Measurements from ENCODE around the gene PTPRT. TPM values are rescaled to one million over a fixed set of nuclear protein-coding genes. Genes with fewer than 3 reads are reported as not detected.
"Not testable (repeated sequence)": the region's sequence is repeated elsewhere in the genome, so short reads cannot be mapped to it uniquely, and the experiment has no call there.

Gene PTPRT
- total RNA-seq, 2 donors from 2014 or later: not detected

- Histone ChIP-seq H3K36me3 (no peaks in the 10 kb centered on the region), H3K4me1 (ENCODE audit: control insufficient read depth in 1 of 2, low read depth in 2 of 2) (no peaks in the 10 kb centered on the region), H3K9me3 (no peaks in the 10 kb centered on the region), H3K4me3 (no peak overlapping the region), H3K27ac (no peak overlapping the region), H3K27me3 (replicated peaks; ENCODE audit: insufficient read depth) (no peaks in the 10 kb centered on the region)
- no peak for DNase-seq (ENCODE audit: low spot score)
- no peak for ATAC-seq (ENCODE audit: insufficient number of reproducible peaks, low FRiP score, low read depth)
- no peak for TF ChIP-seq CTCF (IDR thresholded peaks at IDR 0.05)
Observed at GRCh38 chr20:43167021-43167420, 22.7 kb downstream of the PTPRT start.

DNA sequence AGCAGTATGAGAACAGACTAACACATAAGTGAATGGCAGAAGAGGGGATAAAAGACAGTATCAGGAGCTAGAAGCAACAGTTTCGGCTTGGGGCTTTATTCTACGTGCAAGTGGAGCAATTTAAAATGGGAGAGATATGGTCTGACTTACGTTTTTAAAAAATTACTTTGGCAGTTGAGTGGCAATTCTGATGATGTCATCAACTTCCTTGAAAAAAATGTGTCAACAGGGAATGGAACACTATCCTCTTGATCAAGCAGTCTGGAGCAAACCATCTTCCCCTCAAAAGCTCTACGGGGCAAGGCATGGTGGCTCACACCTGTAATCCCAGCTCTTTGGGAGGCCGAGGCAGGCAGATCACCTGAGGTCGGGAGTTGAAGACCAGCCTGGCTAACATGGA is 24.1 kb downstream of the PTPRT start:
- Histone ChIP-seq H3K4me3 (no peak overlapping the region), H3K27me3 (replicated peaks; ENCODE audit: insufficient read depth) (no peaks in the 10 kb centered on the region), H3K36me3 (no peaks in the 10 kb centered on the region), H3K27ac (no peak overlapping the region), H3K4me1 (ENCODE audit: control insufficient read depth in 1 of 2, low read depth in 2 of 2) (no peaks in the 10 kb centered on the region), H3K9me3 (no peaks in the 10 kb centered on the region)
- DNase-seq (ENCODE audit: low spot score): no peak
- TF ChIP-seq CTCF (IDR thresholded peaks at IDR 0.05): no peak
- ATAC-seq (ENCODE audit: insufficient number of reproducible peaks, low FRiP score, low read depth): no peak

GRCh38 chr20:43164736-43165135 is 25.0 kb downstream of the PTPRT start:
- not testable (repeated sequence) for H3K27ac ChIP-seq; ATAC-seq (ENCODE audit: insufficient number of reproducible peaks, low FRiP score, low read depth); DNase-seq (ENCODE audit: low spot score)

DNA sequence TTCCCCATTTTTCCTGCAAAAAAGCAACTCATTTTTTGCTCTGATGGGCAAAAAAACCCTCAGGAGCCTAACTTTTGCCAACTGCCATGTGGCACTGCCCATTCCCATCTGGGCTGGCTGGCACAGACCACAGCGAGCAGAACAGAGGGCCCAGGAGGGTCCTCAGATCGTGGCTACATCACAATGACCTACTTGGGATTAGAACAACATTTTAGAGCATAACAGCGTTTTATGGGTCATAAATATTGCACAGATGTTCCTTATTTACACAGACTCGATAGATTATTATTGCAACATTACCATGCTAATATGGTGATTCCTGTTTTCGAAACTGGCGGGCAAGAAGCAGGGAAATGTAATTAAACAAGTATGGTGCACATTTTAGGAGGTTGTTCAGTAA is 28.0 kb downstream of the PTPRT start:
- H3K27me3 ChIP-seq (replicated peaks; ENCODE audit: insufficient read depth): no peaks in the 10 kb centered on the region
- H3K4me1 ChIP-seq (ENCODE audit: control insufficient read depth in 1 of 2, low read depth in 2 of 2): no peaks in the 10 kb centered on the region
- no peak for DNase-seq (ENCODE audit: low spot score)
- no peak for ATAC-seq (ENCODE audit: insufficient number of reproducible peaks, low FRiP score, low read depth)
- no peak overlapping the region for H3K4me3 ChIP-seq
- no peaks in the 10 kb centered on the region for H3K36me3 ChIP-seq
- H3K27ac ChIP-seq: no peak overlapping the region
- TF ChIP-seq CTCF (IDR thresholded peaks at IDR 0.05): no peak
- H3K9me3 ChIP-seq: no peaks in the 10 kb centered on the region

More at GRCh38 chr20:43164736-43165135, 25.0 kb downstream of the PTPRT start:
- not testable (repeated sequence) for H3K9me3 ChIP-seq; H3K36me3 ChIP-seq; H3K4me1 ChIP-seq (ENCODE audit: control insufficient read depth in 1 of 2, low read depth in 2 of 2); H3K27me3 ChIP-seq (replicated peaks; ENCODE audit: insufficient read depth); H3K4me3 ChIP-seq

DNA sequence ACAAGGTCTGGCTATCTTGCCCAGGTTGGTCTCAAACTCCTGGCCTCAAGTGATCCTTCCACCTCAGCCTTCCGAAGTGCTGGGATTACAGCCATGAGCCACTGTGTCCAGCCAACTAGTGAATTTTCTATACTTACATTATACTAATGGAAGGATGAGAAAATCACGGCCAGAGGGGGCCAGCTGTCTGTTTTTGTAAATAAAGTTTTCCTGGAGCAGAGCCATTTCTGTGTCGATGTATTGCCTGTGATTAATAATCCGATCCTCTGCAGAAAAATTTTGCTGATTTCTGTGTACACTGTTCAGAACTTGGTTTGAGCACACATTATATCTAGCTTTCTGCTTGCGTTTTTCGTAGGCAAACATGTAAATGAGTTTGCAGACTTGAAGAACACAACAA is 28.8 kb downstream of the PTPRT start:
- Histone ChIP-seq H3K27ac (no peak overlapping the region), H3K27me3 (replicated peaks; ENCODE audit: insufficient read depth) (no peaks in the 10 kb centered on the region), H3K4me1 (ENCODE audit: control insufficient read depth in 1 of 2, low read depth in 2 of 2) (no peaks in the 10 kb centered on the region), H3K36me3 (no peaks in the 10 kb centered on the region), H3K4me3 (no peak overlapping the region), H3K9me3 (no peaks in the 10 kb centered on the region)
- ATAC-seq (ENCODE audit: insufficient number of reproducible peaks, low FRiP score, low read depth) (no peak), DNase-seq (ENCODE audit: low spot score) (no peak)
- no peak for TF ChIP-seq CTCF (IDR thresholded peaks at IDR 0.05)

DNA sequence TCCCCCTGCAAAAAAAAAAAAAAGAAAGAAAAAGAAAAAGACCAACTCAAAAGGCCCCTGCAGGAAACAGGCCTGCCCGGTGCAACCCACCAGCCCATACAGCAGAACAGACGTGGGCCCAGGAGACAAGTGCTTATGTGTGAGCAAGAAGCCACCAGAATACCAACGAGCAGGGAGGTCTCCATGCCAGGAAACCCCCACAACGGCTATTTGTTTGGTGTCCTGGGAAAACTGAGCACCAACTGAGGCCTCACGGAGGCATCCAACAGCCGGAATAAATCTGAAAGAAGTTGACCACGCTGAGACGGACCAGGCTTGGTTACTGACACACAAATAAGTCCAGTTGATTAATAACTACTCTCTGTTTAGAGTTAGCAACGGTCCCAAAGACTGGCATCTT is 29.7 kb downstream of the PTPRT start:
- H3K27ac ChIP-seq: no peak overlapping the region
- no peaks in the 10 kb centered on the region for H3K9me3 ChIP-seq
- no peak for TF ChIP-seq CTCF (IDR thresholded peaks at IDR 0.05)
- no peak overlapping the region for H3K4me3 ChIP-seq
- H3K36me3 ChIP-seq: no peaks in the 10 kb centered on the region
- H3K4me1 ChIP-seq (ENCODE audit: control insufficient read depth in 1 of 2, low read depth in 2 of 2): no peaks in the 10 kb centered on the region
- ATAC-seq (ENCODE audit: insufficient number of reproducible peaks, low FRiP score, low read depth) (no peak), DNase-seq (ENCODE audit: low spot score) (no peak)
- no peaks in the 10 kb centered on the region for H3K27me3 ChIP-seq (replicated peaks; ENCODE audit: insufficient read depth)
